GM21515 (cell line): ENCODE data around the gene PIGS.

ENCODE experiments used
- ATAC-seq: cut with Tn5 transposase; IDR thresholded peaks from one replicate; pipeline ENCODE4 v1.9.1; 2021; ENCODE audit not compliant: unreplicated experiment

Gene PIGS

DNA sequence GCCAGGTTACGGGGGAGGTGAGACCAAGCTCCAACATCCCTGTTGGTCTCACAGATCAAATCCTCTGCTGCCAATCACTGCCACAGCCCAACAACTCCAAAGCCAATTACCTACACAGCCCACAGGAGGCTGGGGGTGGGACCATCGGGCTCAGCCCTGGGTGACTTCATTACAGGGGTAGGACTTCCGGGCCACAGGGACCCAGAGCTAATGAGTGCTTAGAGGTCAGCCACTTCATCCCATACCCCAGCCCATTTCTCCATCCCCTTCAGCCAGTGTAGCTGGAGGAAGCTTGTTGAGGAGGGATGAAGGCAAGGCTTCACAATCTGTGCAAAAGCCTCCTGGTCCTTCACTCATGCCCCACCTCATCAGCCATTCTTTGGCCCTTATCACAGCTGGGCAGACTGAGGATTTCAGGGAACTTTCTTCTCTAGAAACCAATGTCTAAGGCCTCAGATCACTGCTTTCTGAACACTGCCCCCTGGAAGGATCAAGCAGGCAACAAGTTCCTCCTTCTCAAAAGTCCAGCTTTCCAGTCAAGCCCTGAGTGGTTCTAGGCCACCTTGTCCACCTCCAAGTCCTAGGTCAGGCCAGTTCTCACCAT lies 59.4 kb downstream of the PIGS start:
- ATAC-seq: no peak

DNA sequence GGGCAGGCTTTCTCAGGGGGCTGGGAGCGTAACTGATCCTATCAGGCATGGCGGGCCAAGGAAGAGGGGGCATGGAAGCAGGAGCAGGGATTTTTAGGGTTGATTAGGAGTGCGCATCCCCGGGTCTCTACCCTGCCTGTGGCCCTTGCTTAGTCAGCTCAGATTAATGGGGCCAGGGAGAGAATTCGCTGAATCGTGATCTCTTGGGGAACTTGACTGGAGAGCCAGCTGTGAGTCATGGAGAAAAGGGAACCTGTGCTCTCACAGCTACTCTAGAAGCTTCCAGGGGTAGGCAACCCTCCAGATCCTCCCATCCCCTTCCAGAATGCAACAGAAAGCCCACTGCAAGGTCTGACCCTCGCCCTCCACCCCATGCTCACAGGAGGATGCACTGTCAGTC lies 61.5 kb downstream of the PIGS start:
- ATAC-seq: no peak

DNA sequence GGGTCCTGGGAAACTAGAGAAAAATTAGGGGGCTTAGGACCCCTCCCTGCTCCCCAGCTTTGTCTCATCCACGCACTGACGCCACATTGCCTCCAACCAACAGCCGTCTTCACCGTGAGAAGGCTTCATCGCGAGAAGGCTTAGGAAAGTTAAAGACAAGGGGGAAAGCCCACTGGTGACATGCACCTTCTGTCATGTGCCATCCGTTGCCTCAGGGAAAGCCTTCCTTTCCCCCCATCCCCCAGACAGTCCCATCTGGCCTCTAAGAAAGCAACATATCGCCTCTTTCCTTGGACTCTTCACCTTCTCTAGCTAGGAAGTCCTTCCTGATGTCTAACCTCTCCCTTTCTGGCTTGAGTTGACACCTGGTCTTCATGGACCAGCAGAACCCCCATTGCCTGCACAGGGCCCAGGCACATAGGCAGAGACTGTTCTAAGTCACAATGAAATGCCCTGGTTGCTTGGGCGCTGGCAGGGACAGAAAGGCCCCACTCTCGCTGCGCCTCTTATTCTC lies 63.1 kb downstream of the PIGS start:
- no peak for ATAC-seq

DNA sequence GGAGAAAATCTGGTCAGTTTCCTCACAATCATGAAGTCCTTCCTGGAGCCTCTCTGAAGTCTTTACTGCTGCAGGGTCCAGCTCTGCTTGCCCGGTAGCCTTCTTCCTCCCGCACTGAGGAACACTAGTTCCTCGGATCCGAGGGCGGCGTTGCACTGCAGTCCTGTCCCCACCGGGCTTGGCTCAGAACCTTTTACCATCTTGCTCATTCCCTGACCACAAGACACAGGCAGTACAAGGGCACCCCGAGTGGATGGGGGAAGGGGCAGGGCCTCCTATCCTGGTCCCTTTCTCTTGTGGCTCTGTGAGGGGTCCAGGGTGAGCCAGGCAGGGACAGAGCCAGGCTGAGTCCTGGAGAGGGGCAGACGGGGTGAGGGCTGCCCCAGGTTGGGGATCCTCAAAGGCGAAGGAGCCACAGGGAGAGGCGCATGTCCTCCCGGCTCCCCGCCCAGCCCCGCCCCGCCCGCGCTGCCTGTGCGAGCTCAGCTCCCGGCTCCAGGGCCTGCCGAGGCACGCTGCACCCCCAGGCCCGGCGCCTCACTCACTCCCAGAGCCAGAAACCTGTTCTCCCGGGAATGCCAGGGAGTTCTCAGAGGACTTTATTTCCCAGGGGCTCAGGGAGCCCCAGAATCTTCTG lies 63.6 kb downstream of the PIGS start:
- ATAC-seq: no peak

DNA sequence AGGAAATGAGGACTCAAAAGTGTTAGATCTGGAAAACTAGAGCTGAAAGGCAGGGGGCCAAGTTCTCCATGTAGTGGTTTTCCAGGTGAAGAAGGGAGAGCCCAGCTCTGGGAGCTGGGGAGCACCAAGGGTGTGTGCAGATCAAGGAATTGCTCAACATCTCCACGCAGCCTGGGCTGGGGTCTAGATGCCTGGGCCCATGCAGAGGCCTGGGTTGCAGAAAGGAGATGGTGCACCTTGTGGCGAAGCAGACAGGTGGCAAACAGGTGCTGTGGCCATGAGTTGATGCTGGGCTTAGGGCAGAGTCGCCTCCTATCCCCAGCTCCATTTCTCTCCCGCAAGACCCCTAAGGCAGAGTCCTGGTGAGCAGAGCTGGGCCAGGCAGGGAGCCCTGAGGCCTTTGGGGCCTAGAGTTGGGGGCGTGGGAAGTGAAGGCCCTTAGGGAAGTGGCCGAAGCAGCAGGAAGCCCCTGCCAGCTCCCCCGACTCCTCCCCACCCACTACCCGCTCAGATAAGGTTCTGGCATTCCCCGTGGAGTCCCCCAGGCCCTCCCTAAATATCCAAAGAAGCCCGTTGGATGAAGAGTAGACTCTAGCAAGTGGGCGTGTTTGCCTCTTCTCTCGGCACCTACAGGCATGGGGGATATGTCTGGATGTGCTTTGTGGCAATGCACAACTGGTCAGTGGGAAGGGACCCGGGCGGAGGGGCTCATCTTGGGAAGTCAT lies 64.4 kb downstream of the PIGS start:
- no peak for ATAC-seq

DNA sequence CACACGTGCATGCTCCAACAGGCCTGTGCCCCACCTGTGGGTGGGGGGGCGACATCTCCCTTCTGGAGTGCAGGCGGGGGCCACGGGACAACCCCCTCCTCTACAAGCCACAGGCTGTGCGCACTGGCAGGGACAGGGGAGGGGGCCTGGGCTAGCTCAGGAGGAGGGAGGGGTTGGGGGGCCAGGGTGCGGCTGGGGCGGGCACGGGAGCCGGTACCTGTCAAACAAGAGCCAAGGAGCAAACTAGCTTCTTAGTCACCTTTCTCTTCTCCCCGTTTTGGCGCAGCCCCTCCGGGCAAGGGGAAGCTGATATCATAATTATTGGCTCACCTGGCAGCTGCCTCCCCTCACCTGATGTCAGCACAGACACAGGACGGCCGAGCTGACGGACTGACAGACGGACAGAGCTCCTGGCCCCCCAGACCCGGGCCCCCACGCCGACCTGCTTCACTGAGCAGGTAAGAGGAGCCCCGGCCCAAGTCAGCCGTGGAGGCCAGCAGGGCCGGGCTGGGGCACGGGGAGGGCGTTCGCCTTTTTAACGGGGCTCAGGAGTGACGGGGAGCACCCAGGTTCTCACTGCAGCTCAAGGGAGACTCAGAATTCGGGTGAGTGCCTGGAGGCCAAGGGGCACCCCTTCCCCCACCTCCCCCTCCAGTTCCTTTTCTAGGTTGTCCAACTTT lies 65.2 kb downstream of the PIGS start, which contains the start of gene FOXN1:
Gene FOXN1 (plus strand): TSS at position 363 of the 680 bp plus-strand sequence. CDS start 17,622 bp downstream, outside the sequence.
- ATAC-seq: no peak

DNA sequence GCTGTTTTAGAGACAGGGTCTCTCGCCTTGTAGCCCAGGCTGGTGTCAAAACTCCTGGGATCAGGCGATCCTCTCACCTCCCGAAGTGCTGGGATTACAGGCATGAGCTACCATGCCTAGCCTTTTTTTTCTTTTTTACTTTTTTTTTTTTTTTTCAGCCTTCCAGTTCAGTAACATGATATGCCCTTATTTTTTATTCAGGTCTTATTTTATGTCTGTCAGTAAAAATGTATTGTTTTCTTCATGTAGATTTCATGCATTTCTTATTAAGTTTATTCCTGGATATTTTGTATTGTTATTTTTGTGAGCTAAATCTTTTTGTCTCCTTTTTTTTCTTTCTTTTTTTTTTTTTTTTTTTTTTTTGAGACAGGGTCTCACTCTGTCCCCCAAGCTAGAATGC lies 67.9 kb downstream of the PIGS start:
- no peak for ATAC-seq
